ENCODE results near the gene SMAD6.

GRCh38 chr15:66780973-66781718 lies 79.1 kb downstream of the SMAD6 start:
- no peak for TF ChIP-seq TCF7L2 (IDR thresholded peaks at IDR 0.05; ENCODE audit: borderline replicate concordance, extremely low read depth, insufficient read depth, insufficient read length)
- TF ChIP-seq CTCF (IDR thresholded peaks at IDR 0.05 in 2 of 3, conservative IDR thresholded peaks at IDR 0.05 in 1 of 3; ENCODE audit: borderline replicate concordance in 1 of 3, insufficient read depth in 1 of 3, low read depth in 2 of 3, low read length in 2 of 3) = no peak
- no peak for TF ChIP-seq POLR2A (IDR thresholded peaks at IDR 0.05; ENCODE audit: borderline replicate concordance, extremely low read depth, insufficient read depth, insufficient read length)
- no peak for TF ChIP-seq ZBTB33 (IDR thresholded peaks at IDR 0.05; ENCODE audit: extremely low read depth, insufficient replicate concordance, low read length)
- TF ChIP-seq EZH2 (IDR thresholded peaks at IDR 0.05) = no peak
- no peak for TF ChIP-seq POLR2AphosphoS5 (IDR thresholded peaks at IDR 0.05; ENCODE audit: low read depth, low read length)
- TF ChIP-seq SP1 (IDR thresholded peaks at IDR 0.05; ENCODE audit: low read depth) = no peak
- no peak for TF ChIP-seq JUND (IDR thresholded peaks at IDR 0.05)
- TF ChIP-seq EZH2phosphoT487 (IDR thresholded peaks at IDR 0.05; ENCODE audit: borderline replicate concordance) = no peak
- TF ChIP-seq MAX (IDR thresholded peaks at IDR 0.05) = no peak

Data from HCT116 (cell line).